Measurements from ENCODE around the gene RGCC. TPM values are rescaled to one million over a fixed set of nuclear protein-coding genes. Genes with fewer than 3 reads are reported as not detected.

Gene RGCC
- total and polyA plus RNA-seq, 10 donors, result 5.1 to 76.4 (median 23.9) TPM

DNA sequence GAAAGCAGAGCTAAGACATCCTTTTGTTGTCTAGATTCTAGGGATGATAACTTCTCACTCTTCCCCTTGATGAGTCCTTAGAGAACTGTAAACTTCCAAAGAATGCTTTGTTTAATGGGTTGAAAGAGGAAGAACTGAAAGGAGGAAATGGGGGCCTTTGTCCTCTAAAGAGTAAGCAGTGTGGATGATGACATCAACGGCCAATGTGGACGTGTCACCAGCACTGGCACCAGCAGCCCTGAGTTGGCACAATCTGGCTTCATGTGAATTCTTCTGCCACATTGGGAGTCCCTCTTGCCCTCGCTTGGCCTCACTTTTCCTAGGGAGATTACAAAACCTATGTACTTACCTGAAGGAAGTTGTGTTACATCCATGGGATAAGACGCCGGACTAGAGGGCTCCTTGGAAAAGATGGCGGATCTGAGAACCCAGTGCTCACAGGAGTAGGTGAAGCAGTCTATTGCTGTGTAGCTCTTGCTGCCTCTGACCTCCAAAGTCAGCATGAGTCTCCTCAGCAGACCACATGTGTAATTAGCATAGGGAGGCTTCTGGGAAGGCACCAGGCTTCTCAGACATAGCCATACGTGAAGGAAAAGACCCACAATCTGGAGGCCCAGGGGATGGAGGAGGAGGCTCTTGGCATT is 62.8 kb downstream of the RGCC start:
- no peaks in the 10 kb centered on the region for H3K27me3 ChIP-seq (replicated peaks in 1 of 7)
- no peaks in the 10 kb centered on the region for H3K36me3 ChIP-seq
- 73 to 81% (median 77%) methylated on average over 7 of the region's 7 CpGs for WGBS, 5 donors
- intact Hi-C loops (cut with DNase I; ENCODE audit: low total_unique reads), result no loop called here
- DNase-seq, result no peak
- TF ChIP-seq, protein P1, sequence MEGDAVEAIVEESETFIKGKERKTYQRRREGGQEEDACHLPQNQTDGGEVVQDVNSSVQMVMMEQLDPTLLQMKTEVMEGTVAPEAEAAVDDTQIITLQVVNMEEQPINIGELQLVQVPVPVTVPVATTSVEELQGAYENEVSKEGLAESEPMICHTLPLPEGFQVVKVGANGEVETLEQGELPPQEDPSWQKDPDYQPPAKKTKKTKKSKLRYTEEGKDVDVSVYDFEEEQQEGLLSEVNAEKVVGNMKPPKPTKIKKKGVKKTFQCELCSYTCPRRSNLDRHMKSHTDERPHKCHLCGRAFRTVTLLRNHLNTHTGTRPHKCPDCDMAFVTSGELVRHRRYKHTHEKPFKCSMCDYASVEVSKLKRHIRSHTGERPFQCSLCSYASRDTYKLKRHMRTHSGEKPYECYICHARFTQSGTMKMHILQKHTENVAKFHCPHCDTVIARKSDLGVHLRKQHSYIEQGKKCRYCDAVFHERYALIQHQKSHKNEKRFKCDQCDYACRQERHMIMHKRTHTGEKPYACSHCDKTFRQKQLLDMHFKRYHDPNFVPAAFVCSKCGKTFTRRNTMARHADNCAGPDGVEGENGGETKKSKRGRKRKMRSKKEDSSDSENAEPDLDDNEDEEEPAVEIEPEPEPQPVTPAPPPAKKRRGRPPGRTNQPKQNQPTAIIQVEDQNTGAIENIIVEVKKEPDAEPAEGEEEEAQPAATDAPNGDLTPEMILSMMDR (IDR thresholded peaks at IDR 0.05 in 8 of 11, conservative IDR thresholded peaks at IDR 0.05 in 3 of 11), result no peak
- TF ChIP-seq POLR2AphosphoS5 (IDR thresholded peaks at IDR 0.05), result no peak
- no peak for TF ChIP-seq POLR2A (IDR thresholded peaks at IDR 0.05)
- H3K9me3 ChIP-seq, result no peaks in the 10 kb centered on the region
- no peaks in the 10 kb centered on the region for H3K4me1 ChIP-seq
- no peak overlapping the region for H3K4me3 ChIP-seq
- H3K27ac ChIP-seq, result no peak overlapping the region

Other genes starting within 250 kb of the RGCC start
- gene MTRF1, start 194.0 kb upstream of the RGCC start, total RNA-seq, result 10 to 100 TPM; 13.4 to 17.4 (median 16.0) TPM
- gene MTRF1, start 194.0 kb upstream of the RGCC start, polyA plus RNA-seq, result 10 to 100 TPM; 10.6 to 17.8 (median 16.1) TPM
- gene NAA16, start 146.3 kb upstream of the RGCC start, total RNA-seq, result 10 to 100 TPM; 22.9 to 45.3 (median 27.7) TPM
- gene NAA16, start 146.3 kb upstream of the RGCC start, polyA plus RNA-seq, result 10 to 100 TPM in 2 of 3 donors, 1 to 10 TPM in 1; 8.1 to 10.2 (median 10.1) TPM

All from spleen (tissue), 11 donors.